MM.1S (cell line): ENCODE measurements around the gene PRRT1.

ENCODE experiments used
- DNase-seq: peaks from one replicate; pipeline ENCODE4 v3.0.0-alpha.2; 2015
- H2AFZ ChIP-seq: fragments of 300-600 bp; sonication (generic); 2 replicates; pipeline ENCODE4 v1.6.0; 2016; ENCODE audit warnings: antibody characterized with exemption, low read length
- H3F3A ChIP-seq: fragments of 300-600 bp; sonication (generic); 2 replicates; pipeline ENCODE4 v1.6.1; 2016; ENCODE audit warnings: mild to moderate bottlenecking, antibody characterized with exemption, low read length, moderate library complexity, mixed read lengths; ENCODE audit not compliant: insufficient read depth
- H3K27ac ChIP-seq: fragments of 300-600 bp; sonication (generic); 2 replicates; pipeline ENCODE4 v1.5.1; 2016; ENCODE audit warnings: mild to moderate bottlenecking, low read length
- H3K27me3 ChIP-seq: fragments of 300-600 bp; sonication (generic); replicated peaks from 2 replicates; pipeline ENCODE4 v1.6.0; 2016; ENCODE audit warnings: low read length; ENCODE audit not compliant: insufficient read depth
- H3K36me3 ChIP-seq: fragments of 300-600 bp; sonication (generic); replicated peaks from 2 replicates; pipeline ENCODE4 v1.6.1; 2016; ENCODE audit warnings: mild to moderate bottlenecking, low read length, mixed read lengths; ENCODE audit not compliant: insufficient read depth
- H3K4me1 ChIP-seq: fragments of 300-600 bp; sonication (generic); 2 replicates; pipeline ENCODE4 v1.6.1; 2016; ENCODE audit warnings: low read length, mixed read lengths
- H3K4me2 ChIP-seq: fragments of 300-600 bp; sonication (generic); 2 replicates; pipeline ENCODE4 v1.6.0; 2016; ENCODE audit warnings: low read depth, low read length
- H3K4me3 ChIP-seq: fragments of 300-600 bp; sonication (generic); 2 replicates; pipeline ENCODE4 v1.5.1; 2016; ENCODE audit warnings: low read length, mixed read lengths
- H3K79me2 ChIP-seq: fragments of 300-600 bp; sonication (generic); 2 replicates; pipeline ENCODE4 v1.6.1; 2016; ENCODE audit warnings: mixed run types, low read length, mixed read lengths
- H3K9ac ChIP-seq: fragments of 300-600 bp; sonication (generic); 2 replicates; pipeline ENCODE4 v1.6.1; 2016; ENCODE audit warnings: low read length, mixed read lengths
- H3K9me2 ChIP-seq: fragments of 300-600 bp; sonication (generic); replicated peaks from 2 replicates; pipeline ENCODE4 v1.6.1; 2016; ENCODE audit warnings: mild to moderate bottlenecking, low read length, mixed read lengths; ENCODE audit not compliant: insufficient read depth
- H3K9me3 ChIP-seq: fragments of 300-600 bp; sonication (generic); replicated peaks from 2 replicates; pipeline ENCODE4 v1.6.1; 2016; ENCODE audit warnings: mild to moderate bottlenecking, low read length, mixed read lengths; ENCODE audit not compliant: insufficient read depth
- H4K20me1 ChIP-seq: fragments of 300-600 bp; sonication (generic); 2 replicates; pipeline ENCODE4 v1.6.1; 2016; ENCODE audit warnings: mild to moderate bottlenecking, low read length, moderate library complexity, mixed read lengths; ENCODE audit not compliant: insufficient read depth
- EZH2 ChIP-seq: fragments of 300-600 bp; sonication (generic); optimal IDR thresholded peaks from 2 replicates; pipeline ENCODE3; 2017; ENCODE audit warnings: low read depth, mild to moderate bottlenecking, antibody characterized with exemption, low read length, mixed read lengths
- EZH2phosphoT487 ChIP-seq: fragments of 300-600 bp; sonication (generic); IDR thresholded peaks from 2 replicates; pipeline ENCODE4 v1.6.1; 2018; ENCODE audit warnings: antibody characterized with exemption, low read length
- TF ChIP-seq, protein P1 (sequence below): fragments of 300-600 bp; sonication (generic); IDR thresholded peaks from 2 replicates; pipeline ENCODE4 v1.5.1; 2016; ENCODE audit warnings: antibody characterized with exemption, low read length, mixed read lengths

PRRT1 gene

DNA sequence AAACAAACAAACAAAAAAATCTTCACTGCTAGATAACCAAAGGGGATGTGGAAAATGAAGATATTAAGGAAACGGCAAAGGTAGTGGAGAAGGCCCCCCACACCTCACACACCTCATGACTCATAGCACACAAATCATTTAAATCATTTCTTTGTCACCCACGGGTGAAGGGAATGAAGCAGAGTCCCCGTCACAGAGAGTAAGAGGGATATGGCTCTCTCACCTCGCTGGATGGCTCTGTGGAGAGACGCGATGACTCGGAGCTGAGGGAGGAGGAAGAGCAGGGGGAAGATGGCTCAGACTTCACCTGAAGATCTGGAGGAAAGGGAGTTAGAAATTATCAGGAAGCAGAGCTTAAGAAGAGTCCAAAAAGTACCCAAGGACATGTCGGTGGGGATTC, 24.9 kb downstream of the PRRT1 start:
- no peaks in the 10 kb centered on the region; the same call in 1 of the 2 replicates for H3K27me3 ChIP-seq
- no peaks in the 10 kb centered on the region for H3F3A ChIP-seq
- TF ChIP-seq EZH2phosphoT487 (no peak), EZH2 (no peak)
- TF ChIP-seq, protein P1, sequence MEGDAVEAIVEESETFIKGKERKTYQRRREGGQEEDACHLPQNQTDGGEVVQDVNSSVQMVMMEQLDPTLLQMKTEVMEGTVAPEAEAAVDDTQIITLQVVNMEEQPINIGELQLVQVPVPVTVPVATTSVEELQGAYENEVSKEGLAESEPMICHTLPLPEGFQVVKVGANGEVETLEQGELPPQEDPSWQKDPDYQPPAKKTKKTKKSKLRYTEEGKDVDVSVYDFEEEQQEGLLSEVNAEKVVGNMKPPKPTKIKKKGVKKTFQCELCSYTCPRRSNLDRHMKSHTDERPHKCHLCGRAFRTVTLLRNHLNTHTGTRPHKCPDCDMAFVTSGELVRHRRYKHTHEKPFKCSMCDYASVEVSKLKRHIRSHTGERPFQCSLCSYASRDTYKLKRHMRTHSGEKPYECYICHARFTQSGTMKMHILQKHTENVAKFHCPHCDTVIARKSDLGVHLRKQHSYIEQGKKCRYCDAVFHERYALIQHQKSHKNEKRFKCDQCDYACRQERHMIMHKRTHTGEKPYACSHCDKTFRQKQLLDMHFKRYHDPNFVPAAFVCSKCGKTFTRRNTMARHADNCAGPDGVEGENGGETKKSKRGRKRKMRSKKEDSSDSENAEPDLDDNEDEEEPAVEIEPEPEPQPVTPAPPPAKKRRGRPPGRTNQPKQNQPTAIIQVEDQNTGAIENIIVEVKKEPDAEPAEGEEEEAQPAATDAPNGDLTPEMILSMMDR: no peak
- no peaks in the 10 kb centered on the region for H3K9me3 ChIP-seq
- H3K4me1 ChIP-seq: peaks cover 18% of the 10 kb centered on the region
- no peaks in the 10 kb centered on the region for H3K9me2 ChIP-seq
- peak overlapping the region; percentile 94 for H3K4me3 ChIP-seq
- peak overlapping the region; percentile 89; the same call in 1 of the 2 replicates for H3K9ac ChIP-seq
- no peak overlapping the region for H3K27ac ChIP-seq
- H3K79me2 ChIP-seq: peaks cover 42% of the 10 kb centered on the region
- H3K36me3 ChIP-seq: no peaks in the 10 kb centered on the region
- DNase-seq: no peak
- H2AFZ ChIP-seq: no peak overlapping the region
- H4K20me1 ChIP-seq: no peaks in the 10 kb centered on the region
- H3K4me2 ChIP-seq: peak overlapping the region; percentile 85

DNA sequence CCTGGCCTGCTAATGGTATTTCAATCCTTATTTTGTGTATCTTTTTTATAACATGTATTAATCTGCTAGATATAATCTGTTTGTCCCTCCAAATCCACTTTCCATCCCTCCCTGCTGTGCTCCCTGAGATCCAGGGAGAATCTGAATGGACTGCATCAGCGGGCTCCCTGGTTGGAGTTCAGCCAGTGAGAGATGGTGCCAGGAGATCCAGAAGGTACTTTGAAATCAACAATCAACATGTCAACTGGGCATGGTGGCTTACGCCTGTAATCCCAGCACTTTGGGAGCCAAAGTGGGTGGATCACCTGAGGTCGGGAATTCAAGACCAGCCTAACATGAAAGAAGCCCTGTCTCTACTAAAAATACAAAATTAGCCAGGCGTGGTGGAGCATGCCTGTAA, 28.1 kb downstream of the PRRT1 start:
- Histone ChIP-seq H3K9me2 (no peaks in the 10 kb centered on the region), H3F3A (no peaks in the 10 kb centered on the region), H3K79me2 (peaks cover 31% of the 10 kb centered on the region), H3K4me3 (no peak overlapping the region), H3K36me3 (no peaks in the 10 kb centered on the region), H2AFZ (no peak overlapping the region), H3K9me3 (no peaks in the 10 kb centered on the region), H3K4me1 (peaks cover 11% of the 10 kb centered on the region), H3K27ac (no peak overlapping the region), H4K20me1 (no peaks in the 10 kb centered on the region), H3K27me3 (no peaks in the 10 kb centered on the region), H3K4me2 (no peak overlapping the region), H3K9ac (no peak overlapping the region)
- TF ChIP-seq, protein P1: no peak
- TF ChIP-seq EZH2 (no peak), EZH2phosphoT487 (no peak)
- DNase-seq: no peak

DNA sequence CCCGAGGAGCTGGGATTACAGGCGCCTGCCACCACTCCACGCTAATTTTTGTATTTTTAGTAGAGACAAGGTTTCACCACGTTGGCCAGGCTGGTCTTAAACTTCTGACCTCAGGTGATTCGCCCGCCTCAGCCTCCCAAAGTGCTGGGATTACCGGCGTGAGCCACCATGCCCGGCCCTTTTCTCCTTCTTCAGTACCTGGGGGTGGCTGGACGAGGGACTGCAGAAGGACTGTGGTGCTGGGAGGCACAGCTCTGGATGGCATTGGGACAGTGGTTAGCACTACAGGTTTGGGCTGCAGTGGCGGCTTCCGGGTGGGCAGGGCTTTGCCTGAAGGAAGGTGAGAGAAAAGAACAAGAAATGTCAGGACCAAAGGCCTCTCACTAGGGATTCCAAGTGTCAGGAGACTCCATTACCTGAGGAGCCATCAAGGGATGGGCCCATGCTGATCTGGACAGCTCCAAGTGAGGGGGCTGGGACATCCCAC, 31.1 kb downstream of the PRRT1 start:
- H3K27me3 ChIP-seq: no peaks in the 10 kb centered on the region
- H3K36me3 ChIP-seq: no peaks in the 10 kb centered on the region
- no peaks in the 10 kb centered on the region for H3K4me1 ChIP-seq
- no peaks in the 10 kb centered on the region for H3K9me2 ChIP-seq
- no peak overlapping the region for H2AFZ ChIP-seq
- no peak for DNase-seq
- H3K79me2 ChIP-seq: 0 out of 2 replicates have a peak, but pooled peaks cover 4% of the 10 kb centered on the region
- no peak overlapping the region for H3K27ac ChIP-seq
- no peaks in the 10 kb centered on the region for H3K9me3 ChIP-seq
- no peak overlapping the region for H3K4me3 ChIP-seq
- H4K20me1 ChIP-seq: no peaks in the 10 kb centered on the region
- TF ChIP-seq, protein P1: no peak
- TF ChIP-seq EZH2 (no peak), EZH2phosphoT487 (no peak)
- no peak overlapping the region for H3K9ac ChIP-seq
- no peaks in the 10 kb centered on the region for H3F3A ChIP-seq
- no peak overlapping the region for H3K4me2 ChIP-seq
